ENCODE results near the gene DGCR2.

DGCR2 gene

GRCh38 chr22:19043121-19044085 is 78.8 kb downstream of the DGCR2 start:
- no peaks in the 10 kb centered on the region for H3K27me3 ChIP-seq (ENCODE audit: control insufficient read depth, insufficient read depth, low read length)
- no peaks in the 10 kb centered on the region for H3K4me1 ChIP-seq (ENCODE audit: control insufficient read depth, insufficient read depth, low read length)
- no peak overlapping the region for H3K9ac ChIP-seq (ENCODE audit: low read length)
- no peak overlapping the region for H3K4me3 ChIP-seq (ENCODE audit: low read length)
- H3K9me3 ChIP-seq (ENCODE audit: control insufficient read depth, low read length): no peaks in the 10 kb centered on the region
- H3K36me3 ChIP-seq (ENCODE audit: control insufficient read depth, insufficient read depth, low read length): peaks cover 26% of the 10 kb centered on the region

GRCh38 chr22:19042285-19043120 is 79.7 kb downstream of the DGCR2 start:
- H3K27me3 ChIP-seq (ENCODE audit: control insufficient read depth, insufficient read depth, low read length): no peaks in the 10 kb centered on the region
- no peaks in the 10 kb centered on the region for H3K9me3 ChIP-seq (ENCODE audit: control insufficient read depth, low read length)
- H3K9ac ChIP-seq (ENCODE audit: low read length): no peak overlapping the region
- H3K36me3 ChIP-seq (ENCODE audit: control insufficient read depth, insufficient read depth, low read length): peaks cover 19% of the 10 kb centered on the region
- no peaks in the 10 kb centered on the region for H3K4me1 ChIP-seq (ENCODE audit: control insufficient read depth, insufficient read depth, low read length)
- no peak overlapping the region for H3K4me3 ChIP-seq (ENCODE audit: low read length)

DNA sequence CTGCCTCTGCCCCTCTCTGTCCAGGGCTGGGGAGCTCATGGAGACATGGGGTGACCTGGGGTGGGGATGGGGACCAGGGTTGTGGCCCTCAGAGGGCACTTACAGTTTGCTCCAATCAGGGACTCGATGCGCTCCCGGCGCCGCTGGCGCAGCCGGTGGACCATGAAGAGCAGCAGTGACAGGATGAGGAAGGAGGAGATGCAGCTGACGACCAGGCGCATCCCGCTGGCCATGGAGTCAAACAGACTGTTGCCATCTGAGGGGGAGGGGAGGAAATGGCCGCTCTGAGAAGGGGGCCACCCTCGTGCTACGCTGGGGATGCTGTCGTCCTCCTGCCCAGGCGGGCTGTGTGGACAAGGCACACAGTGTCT is 80.5 kb downstream of the DGCR2 start:
- Histone ChIP-seq H3K9me3 (ENCODE audit: control insufficient read depth, low read length) (no peaks in the 10 kb centered on the region), H3K27me3 (ENCODE audit: control insufficient read depth, insufficient read depth, low read length) (no peaks in the 10 kb centered on the region), H3K9ac (ENCODE audit: low read length) (no peak overlapping the region), H3K4me1 (ENCODE audit: control insufficient read depth, insufficient read depth, low read length) (no peaks in the 10 kb centered on the region), H3K36me3 (ENCODE audit: control insufficient read depth, insufficient read depth, low read length) (peaks cover 11% of the 10 kb centered on the region), H3K4me3 (ENCODE audit: low read length) (no peak overlapping the region)

DNA sequence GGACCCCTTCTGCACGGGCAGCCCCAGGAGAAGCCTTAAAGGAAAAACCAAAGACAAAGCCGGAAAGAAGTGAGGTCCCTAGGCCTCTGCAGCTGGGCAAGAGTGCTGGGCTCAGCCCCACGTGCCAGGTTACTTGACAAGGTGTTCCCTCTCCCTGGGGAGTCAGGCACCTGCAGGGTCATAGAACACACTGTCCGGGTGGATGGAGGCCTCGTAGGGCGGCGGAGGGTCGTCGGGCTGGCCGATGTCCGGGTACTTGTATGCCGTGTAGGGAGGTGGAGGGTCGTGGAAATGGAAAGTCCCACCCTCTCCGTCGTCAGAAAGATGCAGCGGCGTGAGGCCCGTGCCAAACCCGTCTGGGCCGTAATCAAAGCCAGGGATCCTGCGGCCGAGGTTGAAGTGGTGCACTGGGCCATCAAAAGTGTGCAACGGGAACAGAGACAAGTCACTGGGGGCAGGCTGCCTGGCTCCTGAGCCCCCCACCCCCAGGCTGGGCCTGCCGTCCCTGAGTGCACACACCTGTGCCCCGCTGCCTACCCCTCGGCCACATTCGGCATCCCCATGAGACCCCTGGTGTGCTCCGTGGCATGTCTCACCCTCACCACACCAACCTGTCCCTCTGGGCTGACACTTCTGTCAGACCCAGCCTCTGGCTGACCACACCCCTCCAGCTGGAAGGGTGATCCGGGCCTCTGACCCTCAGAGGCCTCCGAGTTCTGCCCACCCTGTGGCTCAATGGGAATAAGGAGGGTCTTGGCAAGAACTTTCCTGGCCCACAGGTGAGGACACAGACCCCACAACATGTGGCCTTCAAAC is 81.1 kb downstream of the DGCR2 start:
- no peaks in the 10 kb centered on the region for H3K9me3 ChIP-seq (ENCODE audit: control insufficient read depth, low read length)
- no peak overlapping the region for H3K4me3 ChIP-seq (ENCODE audit: low read length)
- H3K9ac ChIP-seq (ENCODE audit: low read length): no peak overlapping the region
- H3K27me3 ChIP-seq (ENCODE audit: control insufficient read depth, insufficient read depth, low read length): no peaks in the 10 kb centered on the region
- H3K4me1 ChIP-seq (ENCODE audit: control insufficient read depth, insufficient read depth, low read length): no peaks in the 10 kb centered on the region
- H3K36me3 ChIP-seq (ENCODE audit: control insufficient read depth, insufficient read depth, low read length): peaks cover 11% of the 10 kb centered on the region

DNA sequence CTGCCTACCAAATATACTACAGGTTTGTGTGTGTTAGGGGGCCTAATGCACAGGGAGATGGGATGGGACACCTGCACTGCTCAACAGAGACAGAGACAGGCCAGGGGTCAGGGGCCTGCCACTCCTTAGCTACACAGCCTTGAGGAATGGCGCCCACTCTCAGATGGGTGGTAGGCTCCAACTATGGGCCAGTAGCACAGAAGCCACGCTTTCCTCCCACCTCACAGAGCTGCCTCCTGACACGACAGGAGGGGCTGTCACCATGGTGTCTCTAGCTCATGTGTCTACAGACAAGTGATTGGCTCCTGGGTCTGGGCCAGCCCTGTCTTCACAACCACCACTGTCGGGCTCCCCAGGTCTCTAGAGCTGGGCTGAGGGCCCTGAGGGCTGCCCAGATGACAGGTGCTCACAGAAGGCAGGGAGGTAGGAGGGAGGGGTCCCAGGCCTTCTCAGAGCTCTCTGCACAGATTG is 81.8 kb downstream of the DGCR2 start:
- Histone ChIP-seq H3K9me3 (ENCODE audit: control insufficient read depth, low read length) (no peaks in the 10 kb centered on the region), H3K36me3 (ENCODE audit: control insufficient read depth, insufficient read depth, low read length) (peaks cover 11% of the 10 kb centered on the region)

DNA sequence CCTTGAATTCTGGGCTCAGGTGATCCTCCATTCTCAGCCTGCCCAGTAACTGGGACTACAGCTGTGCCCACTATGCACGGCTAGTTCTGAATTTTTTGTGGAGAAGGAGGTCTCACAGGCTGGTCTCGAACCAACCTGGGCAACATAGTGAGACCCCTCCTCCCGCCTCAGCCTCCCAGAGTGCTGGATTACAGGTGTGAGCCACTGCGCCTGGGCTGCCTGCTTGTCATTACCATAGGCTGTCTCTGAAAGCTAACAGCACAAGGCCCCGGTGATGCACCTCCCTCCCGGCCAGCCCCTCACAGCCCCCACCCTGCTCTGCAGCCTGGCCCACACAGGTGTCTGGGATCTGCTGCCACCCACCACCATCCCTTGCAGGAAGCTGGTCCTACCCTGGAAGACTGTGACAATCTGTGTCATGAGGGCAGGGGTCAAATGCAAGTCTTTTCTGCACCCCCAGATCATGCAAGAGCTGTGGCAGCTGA is 82.4 kb downstream of the DGCR2 start:
- Histone ChIP-seq H3K36me3 (ENCODE audit: control insufficient read depth, insufficient read depth, low read length) (peaks cover 11% of the 10 kb centered on the region), H3K4me3 (ENCODE audit: low read length) (no peak overlapping the region), H3K27me3 (ENCODE audit: control insufficient read depth, insufficient read depth, low read length) (no peaks in the 10 kb centered on the region), H3K9ac (ENCODE audit: low read length) (no peak overlapping the region), H3K9me3 (ENCODE audit: control insufficient read depth, low read length) (no peaks in the 10 kb centered on the region), H3K4me1 (ENCODE audit: control insufficient read depth, insufficient read depth, low read length) (no peaks in the 10 kb centered on the region)

More for the DNA sequence above, 81.8 kb downstream of the DGCR2 start:
- H3K4me1 ChIP-seq (ENCODE audit: control insufficient read depth, insufficient read depth, low read length): no peaks in the 10 kb centered on the region
- H3K27me3 ChIP-seq (ENCODE audit: control insufficient read depth, insufficient read depth, low read length): no peaks in the 10 kb centered on the region
- H3K4me3 ChIP-seq (ENCODE audit: low read length): no peak overlapping the region
- H3K9ac ChIP-seq (ENCODE audit: low read length): no peak overlapping the region

DNA sequence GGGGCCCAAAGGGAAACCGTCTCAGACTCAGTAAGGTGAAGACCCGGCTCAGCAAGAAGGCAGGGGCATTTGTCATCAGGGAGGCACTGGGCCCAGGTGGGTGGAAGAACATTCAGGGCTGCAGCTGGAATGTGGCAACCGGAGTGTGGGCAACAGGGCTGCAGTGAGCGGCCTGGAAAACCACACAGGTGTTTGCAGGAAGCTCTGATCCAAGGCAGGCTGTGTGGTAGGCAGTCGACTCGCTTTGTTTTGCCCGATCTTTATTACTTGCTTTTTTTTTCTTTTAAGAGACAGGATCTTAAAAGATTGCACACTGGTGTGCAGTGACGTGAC is 82.8 kb downstream of the DGCR2 start:
- H3K4me1 ChIP-seq (ENCODE audit: control insufficient read depth, insufficient read depth, low read length): no peaks in the 10 kb centered on the region
- no peak overlapping the region for H3K9ac ChIP-seq (ENCODE audit: low read length)
- H3K27me3 ChIP-seq (ENCODE audit: control insufficient read depth, insufficient read depth, low read length): no peaks in the 10 kb centered on the region
- H3K36me3 ChIP-seq (ENCODE audit: control insufficient read depth, insufficient read depth, low read length): peaks cover 11% of the 10 kb centered on the region
- no peaks in the 10 kb centered on the region for H3K9me3 ChIP-seq (ENCODE audit: control insufficient read depth, low read length)
- no peak overlapping the region for H3K4me3 ChIP-seq (ENCODE audit: low read length)

GRCh38 chr22:19038728-19039447 is 83.3 kb downstream of the DGCR2 start:
- no peak overlapping the region for H3K4me3 ChIP-seq (ENCODE audit: low read length)
- H3K9ac ChIP-seq (ENCODE audit: low read length): no peak overlapping the region
- H3K9me3 ChIP-seq (ENCODE audit: control insufficient read depth, low read length): no peaks in the 10 kb centered on the region
- H3K36me3 ChIP-seq (ENCODE audit: control insufficient read depth, insufficient read depth, low read length): peaks cover 11% of the 10 kb centered on the region
- H3K27me3 ChIP-seq (ENCODE audit: control insufficient read depth, insufficient read depth, low read length): no peaks in the 10 kb centered on the region
- H3K4me1 ChIP-seq (ENCODE audit: control insufficient read depth, insufficient read depth, low read length): no peaks in the 10 kb centered on the region

DNA sequence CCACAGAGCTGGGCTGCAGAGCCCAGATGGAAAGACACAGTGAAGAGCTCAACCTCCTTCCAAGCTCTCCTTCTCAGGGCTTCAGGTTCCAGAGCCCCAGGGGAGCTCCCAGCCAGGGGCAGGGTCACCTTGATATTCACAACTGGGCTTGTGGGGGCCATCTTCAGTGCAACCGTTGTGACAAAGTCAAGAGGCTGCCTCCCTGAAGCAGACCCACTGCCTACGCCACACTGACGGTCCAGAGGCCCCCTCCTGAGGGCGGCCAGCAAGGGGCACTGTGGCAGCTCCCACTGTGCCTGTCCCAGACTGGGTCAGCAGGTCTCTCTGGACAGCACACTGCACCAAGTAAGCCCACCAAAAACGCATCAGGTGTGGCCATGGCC is 84.1 kb downstream of the DGCR2 start:
- Histone ChIP-seq H3K9me3 (ENCODE audit: control insufficient read depth, low read length) (no peaks in the 10 kb centered on the region), H3K4me3 (ENCODE audit: low read length) (no peak overlapping the region), H3K36me3 (ENCODE audit: control insufficient read depth, insufficient read depth, low read length) (peaks cover 9% of the 10 kb centered on the region), H3K27me3 (ENCODE audit: control insufficient read depth, insufficient read depth, low read length) (no peaks in the 10 kb centered on the region), H3K9ac (ENCODE audit: low read length) (no peak overlapping the region), H3K4me1 (ENCODE audit: control insufficient read depth, insufficient read depth, low read length) (no peaks in the 10 kb centered on the region)

- Histone ChIP-seq H3K27me3 (ENCODE audit: control insufficient read depth, insufficient read depth, low read length) (no peaks in the 10 kb centered on the region), H3K4me3 (ENCODE audit: low read length) (no peak overlapping the region), H3K9ac (ENCODE audit: low read length) (no peak overlapping the region), H3K36me3 (ENCODE audit: control insufficient read depth, insufficient read depth, low read length) (peaks cover 8% of the 10 kb centered on the region), H3K9me3 (ENCODE audit: control insufficient read depth, low read length) (no peaks in the 10 kb centered on the region), H3K4me1 (ENCODE audit: control insufficient read depth, insufficient read depth, low read length) (no peaks in the 10 kb centered on the region)
These were observed 84.7 kb downstream of the DGCR2 start for GRCh38 chr22:19037282-19038163.
